Measurements from ENCODE around the gene SELENOV.

Gene SELENOV

DNA sequence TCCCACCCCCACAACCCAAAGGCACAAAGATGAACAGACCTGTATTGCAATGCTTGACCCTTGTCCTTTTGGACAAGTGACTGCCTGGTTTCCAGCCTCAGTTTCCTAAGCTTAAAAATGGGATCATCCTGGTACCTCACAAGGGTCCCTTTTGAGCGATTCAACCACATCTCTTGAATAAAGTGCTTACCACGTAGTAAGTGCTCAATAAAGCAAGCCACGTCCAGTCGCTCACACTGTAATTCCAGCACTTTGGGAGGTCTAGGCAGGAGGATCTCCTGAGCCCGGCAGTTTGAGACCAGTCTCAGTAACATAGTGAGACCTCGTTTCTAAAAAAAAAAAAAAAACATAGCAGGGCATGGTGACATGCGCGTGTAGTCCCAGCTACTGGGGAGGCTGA is 15.0 kb upstream of the SELENOV start:
- TF ChIP-seq, protein P1, sequence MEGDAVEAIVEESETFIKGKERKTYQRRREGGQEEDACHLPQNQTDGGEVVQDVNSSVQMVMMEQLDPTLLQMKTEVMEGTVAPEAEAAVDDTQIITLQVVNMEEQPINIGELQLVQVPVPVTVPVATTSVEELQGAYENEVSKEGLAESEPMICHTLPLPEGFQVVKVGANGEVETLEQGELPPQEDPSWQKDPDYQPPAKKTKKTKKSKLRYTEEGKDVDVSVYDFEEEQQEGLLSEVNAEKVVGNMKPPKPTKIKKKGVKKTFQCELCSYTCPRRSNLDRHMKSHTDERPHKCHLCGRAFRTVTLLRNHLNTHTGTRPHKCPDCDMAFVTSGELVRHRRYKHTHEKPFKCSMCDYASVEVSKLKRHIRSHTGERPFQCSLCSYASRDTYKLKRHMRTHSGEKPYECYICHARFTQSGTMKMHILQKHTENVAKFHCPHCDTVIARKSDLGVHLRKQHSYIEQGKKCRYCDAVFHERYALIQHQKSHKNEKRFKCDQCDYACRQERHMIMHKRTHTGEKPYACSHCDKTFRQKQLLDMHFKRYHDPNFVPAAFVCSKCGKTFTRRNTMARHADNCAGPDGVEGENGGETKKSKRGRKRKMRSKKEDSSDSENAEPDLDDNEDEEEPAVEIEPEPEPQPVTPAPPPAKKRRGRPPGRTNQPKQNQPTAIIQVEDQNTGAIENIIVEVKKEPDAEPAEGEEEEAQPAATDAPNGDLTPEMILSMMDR (conservative IDR thresholded peaks at IDR 0.05; ENCODE audit: low read depth, low read length): no peak
- H3K4me3 ChIP-seq (ENCODE audit: low read length): no peak overlapping the region
- no peak for DNase-seq (ENCODE audit: low read depth)

DNA sequence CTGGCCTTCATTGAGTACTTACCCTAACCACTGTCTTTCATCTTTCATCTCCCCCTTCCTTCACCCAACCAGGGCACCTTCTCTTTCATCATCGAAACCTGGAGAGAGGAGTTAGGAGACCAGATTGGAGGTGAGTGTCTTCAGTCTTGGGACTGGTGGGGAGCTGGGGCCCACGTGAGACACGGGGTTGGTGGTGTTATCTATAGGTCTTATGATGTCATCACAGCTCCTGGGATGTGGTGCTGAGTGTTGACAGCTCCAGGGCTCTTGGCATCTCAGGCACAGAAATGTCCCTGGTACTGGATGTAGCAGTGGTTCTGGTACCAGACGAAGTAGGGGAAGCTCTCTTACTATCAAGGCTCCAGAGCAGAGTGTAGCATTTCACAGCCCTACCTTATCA is 14.4 kb upstream of the SELENOV start:
- TF ChIP-seq, protein P1 (conservative IDR thresholded peaks at IDR 0.05; ENCODE audit: low read depth, low read length): no peak
- H3K4me3 ChIP-seq (ENCODE audit: low read length): no peak overlapping the region

DNA sequence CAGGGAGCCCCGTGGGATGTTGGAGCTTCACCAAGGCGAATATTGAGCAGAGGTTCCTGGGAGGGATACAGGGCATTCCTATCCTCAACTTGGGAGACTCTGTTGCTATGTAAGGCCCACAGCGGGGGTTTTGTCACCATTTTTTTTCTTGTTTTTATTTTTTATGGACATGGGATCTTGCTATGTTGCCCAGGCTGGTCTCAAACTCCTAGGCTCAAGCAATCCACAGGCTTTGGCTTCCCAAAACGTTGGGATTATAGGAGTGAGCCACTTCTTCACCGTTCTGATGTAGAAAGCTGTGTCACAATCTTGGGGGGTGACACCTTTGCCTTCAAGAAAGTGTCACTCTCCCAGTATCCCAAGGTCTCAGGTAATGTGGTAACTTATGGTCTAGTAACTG is 13.6 kb upstream of the SELENOV start:
- no peak overlapping the region for H3K4me3 ChIP-seq (ENCODE audit: low read length)
- no peak for DNase-seq (ENCODE audit: low read depth)
- TF ChIP-seq, protein P1 (conservative IDR thresholded peaks at IDR 0.05; ENCODE audit: low read depth, low read length): no peak

More for the DNA sequence above, 14.4 kb upstream of the SELENOV start:
- DNase-seq (ENCODE audit: low read depth): no peak

DNA sequence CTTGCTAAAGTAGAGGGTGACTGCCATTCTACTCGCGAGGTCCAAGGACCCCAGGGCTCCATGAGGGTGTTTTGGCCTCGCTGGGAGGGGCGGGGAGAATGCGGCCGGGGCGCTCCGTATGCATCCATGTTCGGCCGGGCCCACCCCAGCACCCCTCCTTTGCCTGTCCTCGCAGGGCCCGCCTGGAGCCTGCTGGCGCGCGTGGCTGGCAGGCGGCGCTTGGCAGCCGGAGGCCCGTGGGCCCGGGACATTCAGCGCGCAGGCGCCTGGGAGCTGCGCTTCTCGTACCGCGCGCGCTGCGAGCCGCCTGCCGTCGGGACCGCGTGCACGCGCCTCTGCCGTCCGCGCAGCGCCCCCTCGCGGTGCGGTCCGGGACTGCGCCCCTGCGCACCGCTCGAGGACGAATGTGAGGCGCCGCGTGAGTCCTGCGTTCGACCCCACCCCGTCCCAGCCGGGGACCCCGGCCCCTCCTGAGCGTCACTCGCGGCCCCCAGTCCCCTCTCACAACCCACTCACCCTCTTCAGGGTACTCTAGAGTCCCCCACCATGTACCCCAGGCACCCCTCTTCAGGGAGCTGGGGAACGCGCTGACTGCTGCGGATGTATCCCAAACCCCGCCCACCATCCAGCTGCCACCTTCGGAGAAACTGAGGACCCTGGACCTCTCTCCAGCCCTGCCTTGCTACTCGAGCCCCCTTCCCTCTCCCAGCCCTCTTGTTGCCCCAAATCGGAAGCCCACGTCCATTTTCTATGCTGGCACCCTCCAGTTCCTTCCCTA is 12.1 kb upstream of the SELENOV start:
- no peak overlapping the region for H3K4me3 ChIP-seq (ENCODE audit: low read length)
- DNase-seq (ENCODE audit: low read depth): no peak
- TF ChIP-seq, protein P1 (conservative IDR thresholded peaks at IDR 0.05; ENCODE audit: low read depth, low read length): peak; percentile 59

DNA sequence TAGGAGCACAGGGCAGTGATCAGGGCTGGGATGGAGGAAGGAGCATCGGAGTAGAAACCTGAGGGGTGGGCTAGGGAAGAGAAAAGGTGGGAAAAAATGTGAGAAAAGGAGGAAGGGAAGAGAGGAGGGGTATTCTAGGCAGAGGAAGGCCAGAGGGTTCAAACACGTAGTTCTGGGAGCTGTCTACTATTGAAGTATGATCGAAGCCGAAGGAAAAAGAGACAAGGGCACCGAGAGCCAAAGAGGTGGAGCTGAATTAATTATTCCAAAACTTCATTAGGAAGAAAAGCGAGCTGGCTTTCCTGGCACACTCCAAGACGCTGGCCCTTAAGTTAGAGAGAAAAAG is 8.4 kb upstream of the SELENOV start:
- TF ChIP-seq, protein P1 (conservative IDR thresholded peaks at IDR 0.05; ENCODE audit: low read depth, low read length): no peak
- H3K4me3 ChIP-seq (ENCODE audit: low read length): no peak overlapping the region
- no peak for DNase-seq (ENCODE audit: low read depth)

DNA sequence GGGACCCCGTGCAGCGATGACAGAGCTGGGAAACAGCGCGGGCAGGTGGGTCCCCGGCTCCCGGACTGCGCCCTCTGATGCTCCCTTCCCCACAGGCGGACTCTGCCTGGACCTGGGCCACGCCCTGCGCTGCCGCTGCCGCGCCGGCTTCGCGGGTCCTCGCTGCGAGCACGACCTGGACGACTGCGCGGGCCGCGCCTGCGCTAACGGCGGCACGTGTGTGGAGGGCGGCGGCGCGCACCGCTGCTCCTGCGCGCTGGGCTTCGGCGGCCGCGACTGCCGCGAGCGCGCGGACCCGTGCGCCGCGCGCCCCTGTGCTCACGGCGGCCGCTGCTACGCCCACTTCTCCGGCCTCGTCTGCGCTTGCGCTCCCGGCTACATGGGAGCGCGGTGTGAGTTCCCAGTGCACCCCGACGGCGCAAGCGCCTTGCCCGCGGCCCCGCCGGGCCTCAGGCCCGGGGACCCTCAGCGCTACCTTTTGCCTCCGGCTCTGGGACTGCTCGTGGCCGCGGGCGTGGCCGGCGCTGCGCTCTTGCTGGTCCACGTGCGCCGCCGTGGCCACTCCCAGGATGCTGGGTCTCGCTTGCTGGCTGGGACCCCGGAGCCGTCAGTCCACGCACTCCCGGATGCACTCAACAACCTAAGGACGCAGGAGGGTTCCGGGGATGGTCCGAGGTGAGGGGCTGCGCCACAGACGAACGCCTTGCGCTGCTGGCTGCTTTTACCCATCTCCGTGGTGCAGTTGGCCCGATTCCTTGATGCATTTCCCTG is 7.8 kb upstream of the SELENOV start:
- no peak for DNase-seq (ENCODE audit: low read depth)
- H3K4me3 ChIP-seq (ENCODE audit: low read length): peak overlapping the region; percentile 53
- TF ChIP-seq, protein P1 (conservative IDR thresholded peaks at IDR 0.05; ENCODE audit: low read depth, low read length): no peak
